ENCODE data around the gene ACBD6.

Gene ACBD6

GRCh38 chr1:180366371-180367068 lies 135.9 kb downstream of the ACBD6 start:
- H3K4me1 ChIP-seq: no peaks in the 10 kb centered on the region
- H3K4me3 ChIP-seq: no peak overlapping the region
- TF ChIP-seq Cebpa-rat (IDR thresholded peaks at IDR 0.05): no peak
- H3K27me3 ChIP-seq: no peaks in the 10 kb centered on the region
- peaks cover 6% of the 10 kb centered on the region; the same call in 1 of the 2 replicates for H4K20me1 ChIP-seq
- H3K27ac ChIP-seq: no peak overlapping the region
- H3K36me3 ChIP-seq: 0 out of 2 replicates have a peak, but pooled peaks cover 11% of the 10 kb centered on the region
- no peak overlapping the region for H3K4me2 ChIP-seq
- H3K9ac ChIP-seq: no peak overlapping the region
- H3K9me3 ChIP-seq: no peaks in the 10 kb centered on the region

GRCh38 chr1:180365039-180365438 lies 137.3 kb downstream of the ACBD6 start:
- Histone ChIP-seq H3K4me3 (no peak overlapping the region), H4K20me1 (peaks cover 6% of the 10 kb centered on the region; the same call in 1 of the 2 replicates), H3K9ac (no peak overlapping the region), H3K36me3 (0 out of 2 replicates have a peak, but pooled peaks cover 11% of the 10 kb centered on the region), H3K4me1 (no peaks in the 10 kb centered on the region), H3K9me3 (no peaks in the 10 kb centered on the region), H3K4me2 (no peak overlapping the region), H3K27ac (no peak overlapping the region), H3K27me3 (no peaks in the 10 kb centered on the region)
- no peak for TF ChIP-seq Cebpa-rat (IDR thresholded peaks at IDR 0.05)

- Histone ChIP-seq H3K27ac (no peak overlapping the region), H3K36me3 (0 out of 2 replicates have a peak, but pooled peaks cover 6% of the 10 kb centered on the region), H3K9ac (no peak overlapping the region), H3K4me1 (no peaks in the 10 kb centered on the region), H3K4me2 (no peak overlapping the region), H3K4me3 (no peak overlapping the region), H3K9me3 (no peaks in the 10 kb centered on the region), H3K27me3 (no peaks in the 10 kb centered on the region), H4K20me1 (no peaks in the 10 kb centered on the region)
- no peak for TF ChIP-seq Cebpa-rat (IDR thresholded peaks at IDR 0.05)
These were observed 139.0 kb downstream of the ACBD6 start for GRCh38 chr1:180363246-180363995.

- Histone ChIP-seq H3K4me1 (no peaks in the 10 kb centered on the region), H3K27ac (no peak overlapping the region), H3K27me3 (no peaks in the 10 kb centered on the region), H3K9me3 (no peaks in the 10 kb centered on the region), H3K36me3 (0 out of 2 replicates have a peak, but pooled peaks cover 3% of the 10 kb centered on the region), H4K20me1 (no peaks in the 10 kb centered on the region), H3K4me2 (no peak overlapping the region), H3K9ac (no peak overlapping the region), H3K4me3 (no peak overlapping the region)
- no peak for TF ChIP-seq Cebpa-rat (IDR thresholded peaks at IDR 0.05)
These were observed 141.9 kb downstream of the ACBD6 start for GRCh38 chr1:180360333-180361075.

- Histone ChIP-seq H3K4me1 (no peaks in the 10 kb centered on the region), H3K4me3 (no peak overlapping the region), H3K9me3 (no peaks in the 10 kb centered on the region), H3K36me3 (0 out of 2 replicates have a peak, but pooled peaks cover 3% of the 10 kb centered on the region), H4K20me1 (no peaks in the 10 kb centered on the region), H3K27me3 (no peaks in the 10 kb centered on the region), H3K27ac (no peak overlapping the region), H3K4me2 (no peak overlapping the region), H3K9ac (no peak overlapping the region)
- TF ChIP-seq Cebpa-rat (IDR thresholded peaks at IDR 0.05): no peak
These were observed 143.7 kb downstream of the ACBD6 start for GRCh38 chr1:180358649-180359048.

GRCh38 chr1:180353945-180354344 lies 148.4 kb downstream of the ACBD6 start:
- no peak overlapping the region for H3K4me3 ChIP-seq
- no peak for TF ChIP-seq Cebpa-rat (IDR thresholded peaks at IDR 0.05)
- no peaks in the 10 kb centered on the region for H3K4me1 ChIP-seq
- no peaks in the 10 kb centered on the region for H3K27me3 ChIP-seq
- H3K27ac ChIP-seq: no peak overlapping the region
- H3K4me2 ChIP-seq: no peak overlapping the region
- H4K20me1 ChIP-seq: no peaks in the 10 kb centered on the region
- H3K36me3 ChIP-seq: peaks cover 3% of the 10 kb centered on the region; the same call in 1 of the 2 replicates
- no peaks in the 10 kb centered on the region for H3K9me3 ChIP-seq
- no peak overlapping the region for H3K9ac ChIP-seq

GRCh38 chr1:180352588-180352987 lies 149.8 kb downstream of the ACBD6 start:
- no peaks in the 10 kb centered on the region for H3K9me3 ChIP-seq
- no peak for TF ChIP-seq Cebpa-rat (IDR thresholded peaks at IDR 0.05)
- peaks cover 3% of the 10 kb centered on the region; the same call in 1 of the 2 replicates for H3K36me3 ChIP-seq
- no peaks in the 10 kb centered on the region for H4K20me1 ChIP-seq
- no peaks in the 10 kb centered on the region for H3K27me3 ChIP-seq
- H3K9ac ChIP-seq: no peak overlapping the region
- no peak overlapping the region for H3K4me3 ChIP-seq
- H3K4me1 ChIP-seq: no peaks in the 10 kb centered on the region
- no peak overlapping the region for H3K4me2 ChIP-seq
- H3K27ac ChIP-seq: no peak overlapping the region

GRCh38 chr1:180352021-180352420 lies 150.4 kb downstream of the ACBD6 start:
- Histone ChIP-seq H4K20me1 (no peaks in the 10 kb centered on the region), H3K27ac (no peak overlapping the region), H3K9ac (no peak overlapping the region), H3K36me3 (peaks cover 3% of the 10 kb centered on the region; the same call in 1 of the 2 replicates), H3K4me3 (no peak overlapping the region), H3K4me1 (no peaks in the 10 kb centered on the region), H3K9me3 (no peaks in the 10 kb centered on the region), H3K27me3 (no peaks in the 10 kb centered on the region), H3K4me2 (no peak overlapping the region)
- no peak; the same call in 1 of the 2 replicates for TF ChIP-seq Cebpa-rat (IDR thresholded peaks at IDR 0.05)

GRCh38 chr1:180345148-180345547 lies 157.2 kb downstream of the ACBD6 start:
- Histone ChIP-seq H3K9ac (no peak overlapping the region), H3K9me3 (no peaks in the 10 kb centered on the region), H3K4me3 (no peak overlapping the region), H3K4me2 (no peak overlapping the region), H3K27me3 (no peaks in the 10 kb centered on the region), H4K20me1 (no peaks in the 10 kb centered on the region), H3K27ac (no peak overlapping the region), H3K4me1 (peaks cover 9% of the 10 kb centered on the region; the same call in 1 of the 2 replicates), H3K36me3 (no peaks in the 10 kb centered on the region)
- no peak for TF ChIP-seq Cebpa-rat (IDR thresholded peaks at IDR 0.05)
